NCI-H524 (cell line): ENCODE results near the gene KRTAP10-2.
"Not testable (repeated sequence)": the region's sequence is repeated elsewhere in the genome, so short reads cannot be mapped to it uniquely, and the experiment has no call there.

Source experiments
- DNase-seq, 2 experiments: peaks; one replicate each; lab custom pipeline; 2025; lab: John Stamatoyannopoulos, UW

KRTAP10-2 gene

DNA sequence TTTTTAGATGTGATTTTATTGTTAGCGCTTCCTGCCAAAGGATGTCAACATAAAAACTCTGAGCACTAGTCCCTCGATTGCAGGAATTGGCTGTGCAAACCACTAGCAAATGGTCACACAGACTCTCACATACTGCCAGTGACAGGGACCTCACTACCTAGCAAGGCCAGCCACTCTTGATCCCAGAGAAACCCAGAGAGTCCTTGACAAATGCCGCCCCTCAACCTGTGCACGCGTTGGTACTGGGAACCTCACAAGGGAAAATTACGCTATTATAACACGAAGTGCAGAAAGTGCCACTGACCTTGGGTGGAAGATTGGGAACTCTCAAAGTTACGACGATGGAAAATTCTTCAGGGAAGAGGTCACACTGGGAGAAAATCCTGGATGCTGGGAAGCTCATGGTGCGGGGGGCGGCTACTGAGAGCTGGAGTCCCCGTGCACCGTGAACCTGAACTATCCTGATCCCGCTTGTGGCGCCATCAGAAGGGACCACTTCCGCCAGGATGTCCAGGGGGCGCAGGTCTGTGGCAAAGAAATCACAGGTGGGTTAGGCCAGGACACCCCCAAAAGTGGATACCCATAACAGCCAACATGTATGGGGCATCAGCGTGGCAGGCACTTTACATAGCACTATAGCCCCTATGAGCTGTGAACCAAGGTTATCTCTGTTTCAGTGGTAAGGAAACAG lies 16.3 kb upstream of the KRTAP10-2 start:
- DNase-seq = no peak

DNA sequence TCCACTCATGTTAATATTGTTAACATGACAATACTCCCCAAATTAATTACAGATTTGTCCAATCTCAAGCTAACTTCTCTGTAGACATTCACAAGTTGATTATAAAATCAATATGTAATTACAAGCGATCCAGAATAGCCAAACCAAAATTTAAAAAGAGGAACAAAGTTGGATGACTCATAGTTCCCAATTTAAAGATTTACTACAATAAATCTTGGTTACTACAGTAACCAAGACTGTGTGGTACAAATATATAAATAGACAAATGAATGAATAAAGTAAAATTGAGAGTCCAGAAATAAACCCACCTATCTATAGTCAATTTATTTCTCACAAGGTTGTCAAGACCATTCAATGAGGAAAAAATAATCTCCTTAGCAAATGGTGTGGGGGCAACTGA lies 15.1 kb upstream of the KRTAP10-2 start:
- DNase-seq = no peak

DNA sequence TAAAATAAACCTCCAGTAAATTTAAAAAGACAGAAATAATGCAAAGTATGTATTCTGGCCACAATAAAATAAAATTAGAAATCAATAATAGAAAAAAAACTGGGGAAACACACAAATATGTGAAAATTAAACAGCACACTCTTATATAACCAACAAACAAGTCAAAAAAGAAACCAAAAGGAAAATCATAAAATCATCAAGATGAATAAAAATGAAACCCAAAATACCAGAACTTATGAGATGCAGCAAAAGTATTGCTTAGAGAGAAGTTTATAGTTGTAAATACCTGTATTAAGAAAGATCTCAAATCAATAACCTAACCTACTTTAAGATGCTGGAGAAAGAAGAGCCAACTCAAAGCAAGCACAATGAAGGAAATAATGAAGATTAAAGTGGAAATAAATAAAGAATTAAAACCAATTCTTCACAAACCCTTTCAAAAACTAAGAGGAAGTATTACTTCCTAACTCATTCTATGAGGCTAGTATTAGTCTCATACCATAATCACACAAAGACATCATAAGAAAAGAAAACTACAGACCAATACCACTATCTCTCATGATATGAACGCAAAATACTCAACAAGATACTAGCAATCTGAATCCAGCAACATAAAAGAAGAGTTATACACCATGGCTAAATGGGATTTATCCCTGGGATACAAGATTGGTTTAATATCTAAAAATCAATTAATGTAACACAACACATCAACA lies 13.7 kb upstream of the KRTAP10-2 start:
- no peak for DNase-seq

DNA sequence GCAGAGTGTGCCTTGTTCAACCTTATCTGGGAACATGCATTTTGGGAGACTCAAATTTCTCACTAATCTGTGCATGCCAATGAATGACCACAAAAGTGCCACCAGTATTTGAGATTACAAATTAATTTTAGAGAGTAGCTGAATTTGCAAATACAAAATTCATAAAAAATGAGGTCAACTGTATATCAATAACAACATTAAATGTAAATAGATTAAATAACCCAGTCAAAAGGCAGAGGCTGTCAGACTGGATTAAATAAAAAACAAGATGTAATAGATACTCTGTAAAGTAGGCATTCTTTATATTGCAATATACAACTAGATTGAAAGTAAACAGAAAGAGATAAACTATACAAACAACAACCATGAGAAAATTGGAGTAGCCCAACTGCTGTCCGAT lies 12.8 kb upstream of the KRTAP10-2 start:
- DNase-seq = no peak

DNA sequence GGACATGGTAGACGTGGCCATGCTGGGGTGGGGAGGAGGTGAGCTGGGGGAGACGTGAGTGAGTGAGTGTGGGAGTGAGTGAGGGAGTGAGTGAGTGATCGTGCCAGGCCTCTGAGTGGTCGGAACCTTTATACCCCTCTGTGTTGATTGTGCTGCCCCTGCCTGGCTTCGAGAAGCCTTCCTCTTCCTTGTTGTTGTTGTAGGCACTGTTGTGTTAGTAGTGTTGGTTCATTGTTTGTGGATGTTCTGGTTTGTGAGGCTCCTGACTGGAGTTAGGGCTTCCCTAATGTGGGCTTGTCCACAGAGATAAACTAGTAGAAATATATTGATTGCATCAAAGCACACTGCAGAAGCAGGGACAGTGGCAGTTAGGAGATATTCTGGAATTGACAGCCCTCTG lies 7.4 kb upstream of the KRTAP10-2 start, which contains the start of gene KRTAP10-3:
KRTAP10-3 (minus strand) TSS at position 101 of the 400 bp plus-strand sequence; CDS start at position 21, 80 bp downstream.
- no peak for DNase-seq

DNA sequence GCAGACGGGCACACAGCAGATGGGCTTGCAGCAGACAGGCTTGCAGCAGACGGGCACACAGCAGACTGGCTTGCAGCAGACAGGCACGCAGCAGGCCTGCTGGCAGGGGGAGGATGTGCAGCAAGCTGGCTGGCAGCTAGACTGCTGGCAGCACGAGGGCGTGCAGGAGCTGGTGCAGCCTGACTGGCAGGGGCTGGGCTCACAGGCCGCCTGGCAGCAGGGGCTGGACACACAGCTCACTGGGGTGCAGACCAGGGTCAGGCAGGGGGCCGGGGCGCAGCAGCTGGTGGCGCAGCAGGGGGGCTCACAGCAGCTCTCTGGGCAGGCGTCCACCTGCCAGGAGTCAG lies 7.0 kb upstream of the KRTAP10-2 start:
- DNase-seq = peak in 1 of 2 experiments; percentile 8

DNA sequence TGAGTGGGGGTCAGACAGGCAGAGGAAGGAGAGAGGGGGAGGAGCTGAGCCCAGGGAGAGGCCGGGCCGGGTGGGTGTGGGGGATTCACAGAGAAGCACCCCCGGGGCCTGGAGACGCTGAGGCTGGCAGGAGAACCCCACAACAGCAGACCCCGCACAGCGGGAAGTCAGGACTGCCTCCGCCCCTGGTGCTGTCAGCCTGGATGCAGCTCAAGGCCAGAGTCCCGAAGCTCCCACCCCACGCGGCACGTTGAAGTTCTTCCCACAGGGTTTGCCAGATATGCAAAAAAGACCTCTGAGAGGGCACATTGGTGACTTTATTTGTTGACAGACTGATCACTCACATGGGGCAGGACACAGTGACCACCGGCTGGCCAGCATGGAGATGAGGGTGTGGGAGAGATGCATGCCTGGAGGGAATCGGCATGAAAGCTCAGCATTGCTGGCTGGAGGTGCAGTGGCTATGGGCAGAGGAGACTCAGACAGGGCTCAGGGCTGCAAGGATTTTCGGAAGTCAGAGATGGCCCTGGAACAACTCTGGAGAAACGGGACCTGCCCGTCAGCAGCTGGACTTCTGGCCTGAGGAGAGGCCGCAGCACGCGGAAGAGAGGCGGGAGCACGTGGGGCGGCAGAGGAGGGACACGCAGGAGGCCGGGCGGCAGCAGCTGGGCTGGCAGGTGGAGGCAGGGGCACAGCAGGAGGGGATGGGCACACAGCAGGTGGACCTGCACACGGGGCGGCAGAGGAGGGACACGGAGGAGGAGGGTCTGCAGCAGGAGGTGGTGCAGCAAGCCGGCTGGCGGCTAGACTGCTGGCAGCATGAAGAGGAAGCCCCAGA lies 6.4 kb upstream of the KRTAP10-2 start:
- DNase-seq = no peak

DNA sequence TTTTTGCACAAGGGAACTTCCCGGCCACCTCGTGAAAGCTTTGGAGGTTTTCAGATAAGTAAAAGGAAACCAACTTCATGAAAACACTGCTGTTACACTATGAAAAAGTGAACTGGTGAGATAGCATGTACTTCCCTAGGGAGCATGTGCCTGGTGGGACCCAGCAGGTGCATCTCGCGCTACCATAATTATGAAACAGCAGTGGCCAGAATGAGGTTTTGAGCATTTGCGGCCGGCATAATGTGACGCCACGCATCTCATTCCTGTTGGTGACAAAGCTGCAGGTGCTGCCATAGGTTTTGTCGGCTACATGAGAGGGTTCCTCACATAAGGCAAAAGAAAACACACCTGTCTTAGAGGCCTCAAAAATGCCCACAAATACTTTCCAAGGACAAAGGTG lies 5.6 kb upstream of the KRTAP10-2 start:
- no peak for DNase-seq

DNA sequence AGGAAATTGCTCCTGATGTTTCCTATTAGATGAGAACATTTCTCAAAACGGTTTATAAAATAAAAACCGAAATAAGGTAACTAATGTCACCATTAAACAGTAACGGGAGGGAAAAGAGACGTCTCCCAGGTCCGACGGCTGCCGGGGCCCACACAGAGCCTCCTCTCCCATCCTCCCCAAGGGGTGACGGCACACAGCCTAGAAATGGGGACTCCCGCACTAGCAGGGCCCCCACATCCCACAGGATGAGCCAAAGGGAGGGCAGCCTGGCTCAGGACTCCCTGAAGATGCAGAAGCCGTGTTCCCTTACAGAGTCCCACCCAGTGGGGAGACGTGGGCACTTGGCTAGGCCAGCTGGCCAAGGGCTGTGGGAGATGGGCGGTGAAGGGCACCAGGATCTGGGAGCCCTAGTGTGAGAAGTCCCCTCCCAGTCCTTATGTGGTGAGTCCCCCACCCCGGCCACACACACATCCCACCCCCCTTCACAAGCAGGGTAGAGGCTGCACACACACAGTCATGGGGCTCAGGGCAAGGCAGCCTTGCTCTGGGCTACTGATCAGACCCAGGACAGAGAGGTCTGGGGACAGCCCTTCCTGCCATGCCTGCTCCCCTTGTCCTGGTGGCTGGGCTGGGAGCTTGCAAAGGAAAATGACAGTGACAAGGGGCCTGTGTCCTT lies 4.0 kb upstream of the KRTAP10-2 start:
- no peak for DNase-seq

DNA sequence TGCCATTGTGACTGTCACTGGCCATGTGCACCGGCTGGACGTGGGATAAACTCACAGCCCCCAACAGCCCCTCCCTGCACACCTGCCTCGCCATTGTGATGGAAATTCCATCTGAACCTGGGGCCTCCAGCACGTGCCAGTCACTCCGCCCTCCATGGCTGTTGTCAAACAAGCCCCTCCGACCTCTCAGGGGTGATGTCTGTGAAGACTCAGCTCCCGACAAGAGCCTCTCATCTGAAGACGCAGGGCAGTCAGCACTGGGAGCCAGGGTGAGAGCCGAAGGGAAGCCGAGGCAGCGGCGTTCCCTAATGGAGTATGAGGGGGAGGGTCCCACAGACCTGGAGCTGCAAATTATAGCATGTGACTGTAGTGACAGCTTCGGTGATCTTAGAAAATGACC lies 1.4 kb upstream of the KRTAP10-2 start:
- DNase-seq = no peak

DNA sequence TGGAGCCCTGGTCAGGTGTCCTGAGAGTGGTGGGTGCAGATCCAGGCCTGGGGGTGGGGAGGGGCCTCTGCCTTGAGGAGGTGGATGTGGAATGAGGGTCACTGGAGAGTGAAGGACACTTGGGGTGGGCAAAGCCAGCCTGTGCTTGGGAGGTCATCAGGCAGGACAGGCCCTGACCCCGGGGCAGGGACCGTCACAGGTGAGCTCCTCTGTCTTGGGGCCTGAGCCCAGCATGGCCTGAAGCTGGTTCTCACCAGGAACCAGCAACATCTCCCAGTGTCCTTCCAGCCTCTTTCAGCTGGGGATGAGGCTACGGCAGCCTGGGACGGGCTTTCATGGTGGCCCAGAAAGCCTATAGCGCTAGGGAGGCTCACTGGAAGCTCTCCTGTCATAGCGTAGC lies 831 bp upstream of the KRTAP10-2 start:
- no peak for DNase-seq

DNA sequence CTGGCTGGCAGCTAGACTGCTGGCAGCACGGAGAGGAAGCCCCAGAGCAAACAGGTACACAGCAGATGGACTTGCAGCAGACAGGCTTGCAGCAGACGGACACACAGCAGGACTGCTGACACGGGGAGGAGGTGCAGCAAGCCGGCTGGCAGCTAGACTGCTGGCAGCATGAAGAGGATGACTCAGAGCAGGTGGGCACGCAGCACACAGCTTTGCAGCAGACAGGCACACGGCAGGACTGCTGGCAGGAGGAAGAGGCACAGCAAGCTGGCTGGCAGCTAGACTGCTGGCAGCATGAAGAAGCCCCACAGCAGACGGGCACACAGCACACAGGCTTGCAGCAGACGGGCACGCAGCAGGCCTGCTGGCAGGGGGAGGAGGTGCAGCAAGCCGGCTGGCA lies 498 bp downstream of the KRTAP10-2 start:
- DNase-seq = no peak

DNA sequence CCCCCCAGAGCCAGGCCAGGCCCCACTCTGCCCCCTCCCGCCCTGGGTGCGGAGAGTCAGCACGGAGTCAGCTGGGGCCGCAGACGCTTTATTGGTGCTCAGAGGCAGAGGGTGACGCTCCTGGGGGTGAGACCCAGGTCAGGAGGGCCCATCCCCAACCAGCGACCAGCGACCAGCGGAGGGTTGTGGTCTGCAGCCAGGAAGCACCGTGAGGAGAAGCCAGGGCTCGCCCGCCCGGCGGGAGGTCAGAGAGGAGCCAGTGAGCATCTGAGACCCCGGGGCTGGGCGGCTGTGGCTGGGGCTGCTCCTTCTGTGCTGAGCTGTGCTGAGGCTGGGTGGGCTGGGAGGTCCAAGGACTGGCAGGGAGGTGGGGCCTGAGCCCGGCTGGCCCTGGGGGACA lies 1.0 kb downstream of the KRTAP10-2 start:
- DNase-seq = not testable (repeated sequence)

DNA sequence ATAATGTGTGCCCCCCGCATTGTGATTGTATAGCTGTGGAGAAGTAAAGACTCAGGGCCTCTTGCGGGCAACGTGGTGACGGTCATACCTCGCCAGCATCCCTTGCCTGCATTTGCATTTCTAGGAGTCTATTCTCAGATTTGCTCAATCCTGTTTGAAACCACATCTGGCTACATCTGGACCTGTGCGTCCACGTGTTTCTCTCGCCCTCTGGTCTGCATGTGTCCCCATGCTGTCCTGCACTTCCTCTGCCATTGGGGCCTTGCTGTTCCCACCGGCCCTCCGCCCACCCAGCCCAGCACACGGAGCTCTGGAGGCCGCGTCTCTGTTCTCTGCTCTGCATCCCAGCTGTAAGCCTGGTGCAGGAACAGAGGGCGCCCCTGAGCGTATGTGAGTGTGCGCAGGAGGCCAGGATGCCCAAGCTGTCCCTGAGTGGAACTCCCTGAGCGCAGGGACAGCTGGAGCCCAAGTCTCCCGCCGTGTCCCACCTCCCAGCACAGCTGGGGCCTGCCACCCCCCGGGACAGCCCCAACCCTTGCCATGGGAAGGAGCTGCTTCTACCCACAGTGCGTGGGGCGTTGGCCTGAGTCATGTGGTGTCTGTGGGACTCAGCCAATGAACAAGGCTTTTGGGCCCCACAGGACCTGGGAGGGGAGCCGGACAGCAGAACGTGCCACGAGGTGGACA lies 1.6 kb downstream of the KRTAP10-2 start:
- peak in 1 of 2 experiments; percentile 75 for DNase-seq

DNA sequence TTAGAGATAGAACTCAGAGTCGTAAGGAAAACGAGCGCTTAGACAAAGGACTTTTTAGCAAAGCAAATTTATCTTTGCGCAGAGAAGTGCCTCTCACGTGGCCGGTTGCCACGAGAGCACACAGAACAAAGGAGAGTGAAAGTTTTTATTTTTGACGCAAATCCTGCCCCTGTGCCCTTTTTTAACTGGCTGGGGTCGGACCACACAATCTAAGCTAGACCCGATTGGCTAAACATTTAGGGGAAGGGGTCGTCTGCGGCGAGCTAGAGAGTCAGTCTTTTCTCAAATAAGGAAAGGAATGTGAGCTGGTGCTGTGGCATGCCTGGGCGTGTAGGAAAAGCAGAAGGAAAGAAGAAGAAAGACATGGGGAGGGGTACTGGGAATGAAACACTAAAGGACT lies 2.4 kb downstream of the KRTAP10-2 start:
- DNase-seq = no peak

DNA sequence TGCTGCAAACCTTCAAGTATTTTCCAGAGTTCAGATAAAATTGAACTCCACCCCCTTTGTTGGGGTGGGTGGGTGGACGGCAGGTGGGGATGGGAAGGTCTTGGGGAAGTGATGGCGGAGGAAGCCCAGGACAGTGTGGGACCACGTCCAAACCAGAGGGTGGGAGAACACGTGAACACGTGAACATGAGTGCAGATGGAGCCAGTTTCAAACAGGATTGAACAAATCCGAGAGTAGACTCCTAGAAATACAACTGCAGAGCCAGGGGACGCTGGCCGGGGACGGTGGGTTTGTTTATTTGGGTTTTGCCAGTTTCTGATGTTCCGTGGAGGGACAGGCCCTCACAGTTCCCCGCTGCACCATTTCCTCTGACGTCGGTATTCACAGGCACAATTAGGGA lies 2.9 kb downstream of the KRTAP10-2 start:
- no peak for DNase-seq

DNA sequence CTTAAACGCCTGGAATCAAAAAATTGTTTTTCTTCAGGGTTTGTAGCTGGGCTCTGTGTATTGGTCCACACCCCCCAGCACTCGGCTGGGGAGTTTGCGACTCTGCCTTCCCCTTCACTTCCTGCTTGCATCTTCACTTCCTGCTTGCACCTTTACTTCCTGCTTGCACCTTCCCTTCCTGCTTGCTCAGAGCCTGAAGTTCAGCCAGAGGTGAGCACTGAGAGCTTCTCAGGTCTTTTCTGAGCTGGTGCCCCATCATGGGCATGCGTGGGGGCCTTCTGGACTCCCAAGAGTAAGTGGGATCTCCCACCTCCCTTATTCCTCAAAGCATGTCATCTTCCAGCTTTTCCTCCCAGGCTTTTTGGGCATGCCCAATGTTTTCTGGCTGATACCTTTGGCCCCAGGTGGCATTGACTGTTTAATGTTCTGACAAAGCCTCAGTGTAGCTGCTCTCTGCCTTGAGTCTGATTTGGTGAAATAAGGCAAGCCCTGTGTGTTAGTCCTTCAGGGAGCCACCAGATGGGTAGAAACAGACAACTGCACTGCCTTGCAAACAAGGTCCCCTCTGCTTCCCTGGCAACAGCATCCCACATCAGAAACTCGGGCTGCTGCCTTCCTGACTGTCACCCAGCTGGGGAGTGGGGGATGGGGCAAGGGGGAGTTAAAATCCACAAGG lies 3.5 kb downstream of the KRTAP10-2 start:
- no peak for DNase-seq

DNA sequence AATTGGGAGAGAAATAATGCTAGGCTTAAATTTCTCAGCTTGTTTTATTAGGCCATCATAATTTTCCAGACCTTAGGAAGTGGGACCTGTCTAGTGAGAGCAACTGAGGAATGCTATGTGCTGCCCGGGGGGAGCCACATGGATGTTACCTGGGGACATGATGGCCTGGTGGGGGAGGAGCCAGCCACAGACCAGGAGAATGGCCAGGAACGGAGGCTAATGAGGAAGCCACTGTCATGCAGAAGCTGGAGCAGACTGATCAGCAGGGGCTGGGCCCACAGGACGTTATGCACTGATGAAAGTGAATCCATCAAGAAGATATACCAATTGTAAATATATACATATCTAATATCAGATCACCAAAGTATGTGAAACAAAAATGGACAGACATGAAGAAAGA lies 6.7 kb downstream of the KRTAP10-2 start:
- no peak for DNase-seq

DNA sequence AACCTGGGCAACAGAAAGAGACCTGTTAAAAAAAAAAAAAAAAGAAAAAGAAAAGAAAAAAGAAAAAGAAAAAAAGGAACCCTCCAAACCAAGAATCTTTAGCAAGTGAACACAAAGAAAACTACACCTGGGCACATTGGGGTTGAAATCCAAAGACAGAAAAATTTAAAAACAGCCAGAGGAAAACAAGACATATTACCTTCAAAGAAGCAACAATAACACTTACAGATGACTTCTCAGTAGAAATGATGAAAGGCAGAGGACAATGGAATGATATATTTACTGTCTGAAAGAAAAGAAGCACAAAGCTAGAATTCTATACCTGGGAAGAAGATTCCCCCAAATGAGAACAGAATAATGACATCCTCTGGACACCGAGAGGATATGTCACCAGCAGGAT lies 8.6 kb downstream of the KRTAP10-2 start:
- no peak for DNase-seq

DNA sequence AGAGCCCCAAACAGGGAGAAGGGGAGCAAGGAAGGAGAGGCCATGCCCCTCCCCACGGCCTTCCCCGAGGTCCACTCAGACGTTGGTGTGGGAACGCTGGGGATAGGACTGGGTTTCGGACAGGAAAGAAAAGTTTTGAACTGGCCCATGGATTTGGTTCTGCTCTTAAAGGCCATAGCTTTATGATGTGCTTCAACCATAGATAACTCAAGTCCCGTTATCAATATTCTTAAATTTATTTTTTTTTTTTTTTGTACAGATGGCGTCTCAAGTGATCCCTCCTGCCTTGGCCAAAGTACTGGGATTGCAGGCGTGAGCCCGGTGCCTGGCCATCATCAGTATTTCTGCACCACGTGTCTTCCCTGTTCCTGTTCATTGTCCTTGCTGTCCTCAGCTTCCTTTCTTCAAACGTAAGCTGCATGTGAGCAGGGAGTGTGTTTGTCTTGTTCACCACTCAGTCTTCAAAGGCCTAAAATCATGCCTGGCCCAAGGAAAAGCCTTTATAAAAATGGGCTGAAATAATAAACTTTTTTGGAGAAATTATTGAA lies 10.5 kb downstream of the KRTAP10-2 start:
- no peak for DNase-seq
